Hair follicle dermal papilla cell (primary cell): Measurements from ENCODE around the gene KRTAP7-1. TPM values are rescaled to one million over a fixed set of nuclear protein-coding genes. Genes with fewer than 3 reads are reported as not detected.

Experiments used
- small RNA-seq: library from RNA; depleted of rRNA; stranded (forward); fragments of <200 nt; gene quantifications from one replicate; pipeline ENCODE3, GENCODE V24; 2012
- total RNA-seq: library from RNA; depleted of rRNA; stranded (reverse); fragments of >200 nt; gene quantifications from 2 replicates; pipeline ENCODE4 v1.2.3, GENCODE V29; 2012

Gene KRTAP7-1
- total RNA-seq: not detected in 2 replicates

GRCh38 chr21:30829659-30830058 is at the start of gene KRTAP7-1:
Gene KRTAP7-1, minus strand, starts transcription at chr21:30829759. Its CDS starts 61 bp downstream, at chr21:30829698.

GRCh38 chr21:30813174-30813573 is 16.4 kb downstream of the KRTAP7-1 start, which contains the start of gene KRTAP8-1:
Gene KRTAP8-1, minus strand, starts transcription at chr21:30813274. Its CDS starts 54 bp downstream, at chr21:30813220.

Small RNAs within 50 kb of the gene (small RNA-seq; reads per million reads assigned to genes)
- gene KRTAP8-2P (not detected), gene KRTAP8-3P (not detected)

Other genes with a start within 250 kb of the KRTAP7-1 start
- gene KRTAP22-2, start 239.4 kb downstream of the KRTAP7-1 start, total RNA-seq: not detected in 2 replicates
- gene KRTAP6-3, start 237.3 kb downstream of the KRTAP7-1 start, total RNA-seq: not detected in 2 replicates
- not detected in 2 replicates for gene KRTAP6-2, start 230.9 kb downstream of the KRTAP7-1 start, total RNA-seq
- not detected in 2 replicates for gene KRTAP22-1, start 228.7 kb downstream of the KRTAP7-1 start, total RNA-seq
- gene KRTAP6-1, start 215.8 kb downstream of the KRTAP7-1 start, total RNA-seq: not detected in 2 replicates
- not detected in 2 replicates for gene KRTAP20-1, start 213.3 kb downstream of the KRTAP7-1 start, total RNA-seq
- gene KRTAP20-4, start 209.1 kb downstream of the KRTAP7-1 start, total RNA-seq: not detected in 2 replicates
- not detected in 2 replicates for gene KRTAP20-2, start 194.6 kb downstream of the KRTAP7-1 start, total RNA-seq
- gene KRTAP20-3, start 186.9 kb downstream of the KRTAP7-1 start, total RNA-seq: not detected in 2 replicates
- not detected in 2 replicates for gene KRTAP21-3, start 111.0 kb downstream of the KRTAP7-1 start, total RNA-seq
- gene KRTAP21-2, start 82.5 kb downstream of the KRTAP7-1 start, total RNA-seq: not detected in 2 replicates
- not detected in 2 replicates for gene KRTAP21-1, start 74.3 kb downstream of the KRTAP7-1 start, total RNA-seq
- not detected in 2 replicates for gene KRTAP8-1, start 16.5 kb downstream of the KRTAP7-1 start, total RNA-seq
- gene KRTAP11-1, start 51.8 kb upstream of the KRTAP7-1 start, total RNA-seq: not detected in 2 replicates
- not detected in 2 replicates for gene KRTAP19-8, start 208.7 kb upstream of the KRTAP7-1 start, total RNA-seq